ENCODE data around the gene C10orf67.

DNA sequence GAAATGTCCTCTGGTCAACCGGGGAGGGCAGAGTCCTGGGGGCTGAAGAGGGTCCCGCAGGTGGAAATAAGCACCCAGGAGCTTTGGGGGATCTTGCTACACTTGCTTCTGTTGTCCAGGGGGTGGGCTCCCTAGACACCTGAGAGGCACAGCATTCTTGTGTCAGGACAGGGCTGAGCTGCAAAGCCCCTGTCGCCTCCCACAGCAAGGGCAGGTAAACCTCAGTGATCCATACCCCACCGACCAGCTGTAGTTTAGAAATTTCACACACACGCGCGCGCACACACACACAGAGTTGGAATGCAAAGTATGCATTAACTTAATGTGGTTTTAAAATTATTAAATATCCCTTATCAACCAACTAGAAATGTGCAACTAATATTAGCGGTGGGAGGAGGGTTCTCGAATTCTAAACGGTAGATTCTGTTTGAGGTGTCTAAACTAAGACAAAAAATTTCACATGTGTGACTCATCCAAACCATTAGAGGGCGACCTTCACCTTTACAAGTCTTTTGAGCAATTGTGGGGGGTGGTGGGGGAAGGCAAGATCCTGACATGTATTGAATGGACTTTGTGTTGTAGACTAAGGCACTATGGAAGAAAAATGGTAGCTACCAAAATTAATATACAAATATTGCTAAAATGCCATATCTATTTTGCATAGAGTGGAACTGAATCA lies 186.8 kb downstream of the C10orf67 start:
- TF ChIP-seq EZH2 (IDR thresholded peaks at IDR 0.05; ENCODE audit: insufficient read depth, poor library complexity, severe bottlenecking) (no peak), EZH2phosphoT487 (IDR thresholded peaks at IDR 0.05; ENCODE audit: insufficient read depth, low read depth) (no peak)
